K562 (cell line): ENCODE results near the gene CD74. TPM values are rescaled to one million over a fixed set of nuclear protein-coding genes. Genes with fewer than 3 reads are reported as not detected.

Experiments used
- ATAC-seq: fragments of 200-7000 bp; cut with Tn5 transposase; 3 replicates; pipeline ENCODE4 v1.9.1; 2020; ENCODE audit warnings: moderate library complexity
- BruUV-seq: library from RNA; stranded (reverse); fragments of 400-500 nt; replicated peaks from 2 replicates; lab custom pipeline; 2021; lab: Mats Ljungman, UMichigan
- CTCF ChIA-PET: fragments of 300-600 bp; formaldehyde crosslinking; extraction: SDS; loops from one replicate; lab custom pipeline; 2021; ENCODE audit warnings: low intra/inter-chr PET ratio; lab: Yijun Ruan, JAX
- POLR2A ChIA-PET: fragments of 300-600, 350-650 bp; sonication (Branson Sonifier 250); formaldehyde crosslinking; extraction: SDS; loops from one replicate; lab custom pipeline; 2021; ENCODE audit warnings: antibody characterized with exemption, inconsistent platforms; lab: Yijun Ruan, JAX
- DNase-seq, 4 experiments: peaks; one replicate each; pipeline versions ENCODE4 v3.0.0 to v3.0.0-alpha.2; 2011 to 2018; ENCODE audit warnings: low spot score in 3 of 4, mixed read lengths in 3 of 4; ENCODE audit errors: extremely low read depth in 1 of 4
- FAIRE-seq: peaks from 2 replicates; lab custom pipeline; 2011; peaks lifted over from hg19 to GRCh38; lab: Jason Lieb, UNC
- H2AFZ ChIP-seq: 2 replicates; pipeline ENCODE4 v1.6.0; 2011; ENCODE audit warnings: low read depth, low read length, control low read depth, inconsistent platforms
- H3K27ac ChIP-seq: fragments of 200-600 bp; 3 replicates; pipeline ENCODE4 v1.8.0; 2011; ENCODE audit warnings: low read depth, mild to moderate bottlenecking, control low read depth, inconsistent platforms, low read length, moderate library complexity, mixed read lengths; ENCODE audit errors: extremely low read depth
- H3K27me3 ChIP-seq, 2 experiments: fragments of 300-600 bp in 1 of 2; 2 replicates in 1 of 2; 3 replicates in 1 of 2; pipeline versions ENCODE4 v1.6.0 to v1.8.0; 2011; ENCODE audit warnings: inconsistent platforms in 2 of 2, low read length in 2 of 2, mild to moderate bottlenecking in 1 of 2, mixed read lengths in 1 of 2, moderate library complexity in 1 of 2; ENCODE audit not compliant: control insufficient read depth in 2 of 2, insufficient read depth in 2 of 2
- H3K36me3 ChIP-seq: fragments of 300-600 bp; 3 replicates; pipeline ENCODE4 v1.8.0; 2011; ENCODE audit warnings: mild to moderate bottlenecking, low read length, inconsistent platforms; ENCODE audit not compliant: control insufficient read depth, insufficient read depth
- H3K4me1 ChIP-seq, 2 experiments: fragments of 200-600 bp in 1 of 2; replicated peaks in 1 of 2; 2 replicates in 1 of 2; 3 replicates in 1 of 2; pipeline versions ENCODE4 v1.5.1 to v1.8.0; 2011; ENCODE audit warnings: inconsistent platforms in 2 of 2, low read length in 2 of 2, mild to moderate bottlenecking in 1 of 2, mixed read lengths in 1 of 2, moderate library complexity in 1 of 2; ENCODE audit not compliant: control insufficient read depth in 2 of 2, insufficient read depth in 2 of 2
- H3K4me2 ChIP-seq: 2 replicates; pipeline ENCODE4 v1.6.1; 2011; ENCODE audit warnings: low read length, control low read depth, inconsistent platforms, mixed read lengths; ENCODE audit not compliant: insufficient read depth
- H3K4me3 ChIP-seq: fragments of 200-600 bp; sonication (generic), shearing (Covaris generic); 2 replicates; pipeline ENCODE4 v1.5.1; 2016; ENCODE audit warnings: control low read depth, inconsistent platforms
- H3K79me2 ChIP-seq: fragments of 200-600 bp; 3 replicates; pipeline ENCODE4 v1.8.0; 2011; ENCODE audit warnings: low read length, inconsistent platforms; ENCODE audit not compliant: control insufficient read depth, insufficient read depth
- H3K9ac ChIP-seq, 2 experiments: 2 replicates each; pipeline versions ENCODE4 v1.6.0 to v1.6.1; 2011; ENCODE audit warnings: low read depth in 2 of 2, low read length in 2 of 2, control low read depth in 1 of 2, inconsistent platforms in 1 of 2, mild to moderate bottlenecking in 1 of 2, mixed read lengths in 1 of 2; ENCODE audit not compliant: insufficient read depth in 1 of 2
- H3K9me1 ChIP-seq: one replicate; pipeline ENCODE4 v1.6.0; 2011; ENCODE audit warnings: inconsistent platforms, mild to moderate bottlenecking, low read length, moderate library complexity; ENCODE audit not compliant: control insufficient read depth, insufficient read depth
- H3K9me3 ChIP-seq: replicated peaks from 2 replicates; pipeline ENCODE4 v1.5.1; 2011; ENCODE audit warnings: low read depth, low read length, inconsistent platforms; ENCODE audit not compliant: control insufficient read depth, insufficient read depth
- H4K20me1 ChIP-seq: replicated peaks from 2 replicates; pipeline ENCODE4 v1.6.1; 2011; ENCODE audit warnings: low read length, inconsistent platforms, mixed read lengths; ENCODE audit not compliant: control insufficient read depth, insufficient read depth
- HINFP ChIP-seq: fragments of 450-650 bp; conservative IDR thresholded peaks from 2 replicates; pipeline ENCODE4 v1.6.1; 2016; ENCODE audit warnings: missing genetic modification characterization, low read depth, mild to moderate bottlenecking, control low read depth, missing compliant biosample characterization
- IRF2 ChIP-seq: sonication (generic); formaldehyde crosslinking; IDR thresholded peaks from 2 replicates; pipeline ENCODE4 v1.8.1; 2022; ENCODE audit warnings: mild to moderate bottlenecking, missing genetic modification reagents
- MAZ ChIP-seq, 2 experiments: fragments of 450-650 bp in 1 of 2; sonication (generic) in 1 of 2; formaldehyde crosslinking; IDR thresholded peaks in 1 of 2; conservative IDR thresholded peaks in 1 of 2; 2 replicates each; pipeline versions ENCODE4 v1.4.0 to v1.5.0; 2020; ENCODE audit warnings: mild to moderate bottlenecking in 1 of 2, missing genetic modification reagents in 1 of 2
- MITF ChIP-seq: IDR thresholded peaks from 2 replicates; pipeline ENCODE4 v1.6.1; 2014; ENCODE audit warnings: antibody characterized with exemption
- TRIM28 ChIP-seq: fragments of 450-650 bp; IDR thresholded peaks from 2 replicates; pipeline ENCODE4 v1.6.1; 2017
- ZEB2 ChIP-seq: fragments of 450-650 bp; IDR thresholded peaks from 2 replicates; pipeline ENCODE4 v1.6.1; 2016
- ZNF263 ChIP-seq: sonication (generic); formaldehyde crosslinking; IDR thresholded peaks from 2 replicates; pipeline ENCODE4 v1.8.0; 2022; ENCODE audit warnings: mild to moderate bottlenecking, missing genetic modification reagents, borderline replicate concordance
- ZNF282 ChIP-seq: sonication (generic); formaldehyde crosslinking; IDR thresholded peaks from 2 replicates; pipeline ENCODE4 v1.8.1; 2023; ENCODE audit warnings: missing genetic modification reagents
- WGBS: fragments of 100-300 bp; shearing (Covaris generic); methylation state at CpG from one replicate; pipeline ENCODE4 v1.1.6; 2016; ENCODE audit warnings: low coverage, mixed read lengths; ENCODE audit not compliant: insufficient coverage; ENCODE audit errors: missing lambda C conversion rate; 5-methylcytosine and 5-hydroxymethylcytosine counted together
- in situ Hi-C: fragments of 300-500 bp; cut with MboI; formaldehyde crosslinking; loops from 4 replicates; pipeline ENCODE4 v1.15.0; 2018; ENCODE audit warnings: inconsistent platforms, mixed read lengths
- intact Hi-C: fragments of 100-400 bp; cut with micrococcal nuclease; formaldehyde crosslinking; loops from 2 replicates; pipeline ENCODE4 v1.14.2; 2022
- polyA plus RNA-seq, 8 experiments: library from polyadenylated mRNA; depleted of rRNA in 4 of 8; stranded (reverse) in 5 of 8; unstranded in 3 of 8; fragments of >200 nt; fragmentation: Nextera tagmentation in 2 of 8; fragmentation: Illumina TruSeq in 1 of 8; extraction: Ambion mirVana in 2 of 8; extraction: Trizol in 1 of 8; gene quantifications; 2 replicates each; pipeline versions ENCODE4 v1.2.1 to v1.2.3, GENCODE V29; 2011 to 2014; ENCODE audit warnings: inconsistent platforms in 1 of 8, missing spikeins in 1 of 8
- total RNA-seq, 7 experiments: library from RNA; depleted of rRNA in 6 of 7; stranded (reverse); fragments of >200 nt in 6 of 7; fragmentation: Illumina TruSeq in 2 of 7; extraction: Trizol in 2 of 7; gene quantifications; 2 replicates each; pipeline versions ENCODE4 v1.2.1 to v1.2.3, GENCODE V29; 2011 to 2021; ENCODE audit warnings: low replicate concordance in 1 of 7
- TF ChIP-seq, protein P1 (sequence below): sonication (generic); formaldehyde crosslinking; IDR thresholded peaks from 2 replicates; pipeline ENCODE4 v1.9.0; 2022; ENCODE audit warnings: mild to moderate bottlenecking, missing genetic modification reagents

Gene CD74
- total and polyA plus RNA-seq, 9 of the 15 experiments (the other 6 are each of a cell fraction or from before 2014, with no cell fraction given) = 0.07 to 4.8 (median 0.32) TPM

DNA sequence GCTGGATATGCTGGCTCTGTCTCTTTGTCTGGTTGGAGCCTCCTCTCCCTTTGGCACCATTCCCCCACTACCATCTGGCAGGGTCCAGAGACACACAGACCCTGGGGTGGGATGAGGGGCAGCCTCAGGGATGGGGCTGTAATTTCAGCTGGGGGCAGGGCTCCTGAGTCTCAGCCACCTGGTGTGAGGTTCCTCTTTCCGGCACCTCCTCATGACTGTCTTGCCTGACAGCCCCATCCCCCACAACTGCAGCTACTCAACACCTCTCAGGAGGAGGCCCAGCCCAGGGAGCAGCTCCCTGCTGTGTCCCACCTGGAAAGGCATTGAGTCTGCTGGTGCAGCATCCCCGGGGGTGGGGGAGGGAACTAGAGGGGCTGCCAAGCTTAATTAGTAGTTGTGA is 48.5 kb upstream of the CD74 start (continued):
- TF ChIP-seq ZEB2 = peak; percentile 75; the same call in 1 of the 2 replicates
- TF ChIP-seq ZNF282 (CRISPR knock-in tag) = no peak
- no peak for TF ChIP-seq IRF2 (CRISPR knock-in tag)
- peak; percentile 37; the same call in 1 of the 2 replicates for TF ChIP-seq MITF
- no peak for TF ChIP-seq MAZ (CRISPR knock-in tag; conservative IDR thresholded peaks at IDR 0.05 in 1 of 2, IDR thresholded peaks at IDR 0.05 in 1 of 2)
- no peak for TF ChIP-seq TRIM28

GRCh38 chr5:150460781-150461180 is 48.1 kb upstream of the CD74 start:
- H3K4me3 ChIP-seq = no peak overlapping the region
- no TSS peak for BruUV-seq
- no peaks in the 10 kb centered on the region for H3K36me3 ChIP-seq
- ATAC-seq (no peak), DNase-seq (no peak), FAIRE-seq (no peak)
- H3K9me1 ChIP-seq = no peaks in the 10 kb centered on the region
- peak overlapping the region; percentile 10; the same call in 1 of the 3 replicates for H3K27ac ChIP-seq
- CTCF ChIA-PET = interaction anchor here (0.7 kb wide), 1 partner anchor 84 kb away, joined by 3 read pairs; no protein-coding TSS in a partner anchor
- H3K9ac ChIP-seq = peak overlapping the region; percentile 22 to 73; a peak in 3 of 4 replicates
- peak overlapping the region; percentile 34; the same call in 1 of the 2 replicates for H3K4me2 ChIP-seq
- H2AFZ ChIP-seq = peak overlapping the region; percentile 83
- H4K20me1 ChIP-seq = no peaks in the 10 kb centered on the region
- in situ Hi-C loops (no loop called here), intact Hi-C loops (loop anchor here (2.0 kb wide), 1 partner anchor 28 kb away; no protein-coding TSS in a partner anchor)
- no peaks in the 10 kb centered on the region for H3K79me2 ChIP-seq
- H3K9me3 ChIP-seq = no peaks in the 10 kb centered on the region
- no peaks in the 10 kb centered on the region for H3K27me3 ChIP-seq
- TF ChIP-seq HINFP (tag) = no peak
- TF ChIP-seq, protein P1, sequence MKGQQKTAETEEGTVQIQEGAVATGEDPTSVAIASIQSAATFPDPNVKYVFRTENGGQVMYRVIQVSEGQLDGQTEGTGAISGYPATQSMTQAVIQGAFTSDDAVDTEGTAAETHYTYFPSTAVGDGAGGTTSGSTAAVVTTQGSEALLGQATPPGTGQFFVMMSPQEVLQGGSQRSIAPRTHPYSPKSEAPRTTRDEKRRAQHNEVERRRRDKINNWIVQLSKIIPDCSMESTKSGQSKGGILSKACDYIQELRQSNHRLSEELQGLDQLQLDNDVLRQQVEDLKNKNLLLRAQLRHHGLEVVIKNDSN (CRISPR knock-in tag) = 0 out of 2 replicates have a peak, but pooled peaks have one; percentile 22
- peak; percentile 34; the same call in 1 of the 2 replicates for TF ChIP-seq ZNF263 (CRISPR knock-in tag)
- WGBS = 57% methylated on average over 2 of the region's 2 CpGs
- peaks cover 18 to 39% of the 10 kb centered on the region in 2 experiments; a peak in 4 of 5 replicates for H3K4me1 ChIP-seq
- POLR2A ChIA-PET = interaction anchor here (0.5 to 1.3 kb wide), 5 partner anchors 11 to 375 kb away, joined by 3 read pairs; no protein-coding TSS in a partner anchor
